SU-DHL-6 (cell line): ENCODE results near the gene MYH11.

ENCODE experiments used
- CTCF ChIP-seq: fragments of 200-600 bp; sonication (generic); IDR thresholded peaks from one replicate; pipeline ENCODE4 v1.5.1; 2017; ENCODE audit warnings: antibody characterized with exemption, mild to moderate bottlenecking, low read length, moderate library complexity; ENCODE audit not compliant: insufficient read depth, poor library complexity, severe bottlenecking
- EZH2phosphoT487 ChIP-seq: fragments of 200-600 bp; sonication (generic), shearing (Covaris generic); conservative IDR thresholded peaks from 2 replicates; pipeline ENCODE4 v1.6.1; 2018; ENCODE audit warnings: mild to moderate bottlenecking, antibody characterized with exemption, low read length, moderate library complexity, mixed read lengths

DNA sequence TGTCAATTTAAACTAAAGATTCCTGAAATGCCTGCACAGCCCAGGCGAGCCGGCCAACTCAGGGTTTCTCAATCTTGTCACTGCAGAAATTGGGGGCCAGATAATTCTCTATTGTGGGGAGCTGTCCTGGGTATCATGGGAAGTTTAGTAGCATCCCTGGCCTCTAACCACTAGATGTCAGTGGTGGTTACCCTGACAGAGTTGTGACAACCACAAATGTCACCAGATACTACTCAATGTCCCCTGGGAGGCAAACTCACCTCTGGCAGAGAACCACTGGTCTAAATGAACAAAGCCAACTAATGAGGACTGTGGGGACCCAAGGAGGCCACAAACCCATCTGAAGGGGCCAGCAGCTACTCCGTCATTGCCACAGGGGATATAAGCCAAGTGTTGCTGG is 90.9 kb downstream of the MYH11 start:
- peak; percentile 74 for TF ChIP-seq CTCF
- TF ChIP-seq EZH2phosphoT487 = no peak
